HG03520 (cell line): ENCODE measurements around the gene PALMD.

Source experiments
- ATAC-seq: cut with Tn5 transposase; IDR thresholded peaks from one replicate; pipeline ENCODE4 v1.9.1; 2021; ENCODE audit warnings: mild to moderate bottlenecking, moderate library complexity; ENCODE audit not compliant: unreplicated experiment

PALMD gene

GRCh38 chr1:99682291-99682751 is 36.4 kb downstream of the PALMD start:
- no peak for ATAC-seq

- peak; percentile 87 for ATAC-seq
These were observed 39.7 kb downstream of the PALMD start for GRCh38 chr1:99685516-99686180.

- ATAC-seq = no peak
These were observed 45.3 kb downstream of the PALMD start for GRCh38 chr1:99691175-99691574.

DNA sequence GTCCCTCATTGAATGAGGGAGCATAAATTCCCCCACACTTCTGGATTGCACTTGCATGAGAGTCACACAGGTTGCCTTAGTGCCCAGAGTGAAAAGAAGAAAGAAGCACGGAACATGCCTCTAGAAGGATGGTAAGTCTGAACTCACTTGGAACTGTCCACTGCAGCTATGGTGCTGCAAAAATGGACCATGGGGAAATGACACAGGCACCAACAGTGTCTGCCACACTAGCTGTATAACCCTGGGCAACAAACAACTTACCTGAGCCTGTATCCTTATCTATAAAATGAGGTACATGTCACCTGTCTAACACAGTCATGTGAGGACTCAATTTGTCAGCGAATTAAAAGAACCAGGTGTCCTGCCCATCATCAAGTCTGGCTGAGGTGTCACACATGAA is 50.7 kb downstream of the PALMD start:
- no peak for ATAC-seq

DNA sequence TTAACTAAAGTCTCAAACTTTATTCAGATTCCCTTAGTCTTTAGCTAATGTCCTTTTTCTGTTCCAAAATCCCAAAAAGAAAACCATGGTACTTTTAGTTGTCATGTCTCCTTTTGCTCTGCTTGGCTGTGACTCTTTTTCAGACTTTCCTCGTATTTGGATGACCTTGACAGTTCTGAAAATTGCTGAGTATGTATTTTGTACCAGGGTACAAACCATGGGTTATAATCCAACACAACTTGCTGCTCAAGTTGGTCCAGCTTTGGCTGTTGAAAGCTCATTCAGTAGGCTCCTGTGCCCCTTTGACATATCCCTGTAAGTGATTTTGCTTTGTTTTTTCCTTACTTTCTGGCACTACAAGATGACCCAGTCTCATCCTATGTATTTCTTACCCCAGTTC is 51.7 kb downstream of the PALMD start:
- ATAC-seq = no peak

DNA sequence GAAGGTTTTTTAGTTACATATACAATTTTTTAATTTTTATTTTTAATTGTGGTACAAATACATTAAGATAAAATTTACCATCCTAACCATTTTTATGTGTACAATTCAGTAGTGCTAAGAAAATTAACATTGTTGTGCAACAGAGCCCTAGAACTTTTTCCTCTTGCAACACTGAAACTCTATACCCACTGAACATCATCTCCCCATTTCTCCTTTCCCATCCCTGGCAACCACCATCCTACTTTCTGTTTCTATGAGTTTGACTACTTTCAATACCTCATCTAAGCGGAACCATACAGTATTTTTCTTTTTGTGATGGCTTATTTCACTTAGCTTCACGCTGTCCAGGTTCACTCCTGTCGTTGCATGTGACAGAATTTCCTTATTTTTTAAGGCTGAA is 54.1 kb downstream of the PALMD start:
- no peak for ATAC-seq

DNA sequence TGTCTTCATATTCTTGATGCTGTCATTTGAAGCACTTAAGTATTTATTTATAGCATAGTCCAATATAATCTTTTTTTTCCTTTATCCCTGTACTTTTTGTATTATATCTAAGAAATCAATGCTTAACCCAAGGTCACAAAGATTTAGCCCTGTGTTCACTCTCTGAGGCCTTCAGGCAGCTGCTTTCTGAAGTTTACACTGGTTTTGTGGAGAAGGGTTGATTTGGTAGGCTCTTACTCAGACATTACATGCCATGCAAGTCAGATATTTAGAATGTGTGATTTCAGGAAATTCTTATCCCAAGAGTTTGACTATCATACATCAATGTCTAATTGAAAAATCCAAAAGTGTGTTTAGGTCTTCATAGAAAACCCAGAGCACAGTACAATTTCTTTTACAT is 56.3 kb downstream of the PALMD start:
- no peak for ATAC-seq

GRCh38 chr1:99704356-99704816 is 58.5 kb downstream of the PALMD start:
- ATAC-seq = no peak

- no peak for ATAC-seq
These were observed 59.5 kb downstream of the PALMD start for GRCh38 chr1:99705385-99705784.

DNA sequence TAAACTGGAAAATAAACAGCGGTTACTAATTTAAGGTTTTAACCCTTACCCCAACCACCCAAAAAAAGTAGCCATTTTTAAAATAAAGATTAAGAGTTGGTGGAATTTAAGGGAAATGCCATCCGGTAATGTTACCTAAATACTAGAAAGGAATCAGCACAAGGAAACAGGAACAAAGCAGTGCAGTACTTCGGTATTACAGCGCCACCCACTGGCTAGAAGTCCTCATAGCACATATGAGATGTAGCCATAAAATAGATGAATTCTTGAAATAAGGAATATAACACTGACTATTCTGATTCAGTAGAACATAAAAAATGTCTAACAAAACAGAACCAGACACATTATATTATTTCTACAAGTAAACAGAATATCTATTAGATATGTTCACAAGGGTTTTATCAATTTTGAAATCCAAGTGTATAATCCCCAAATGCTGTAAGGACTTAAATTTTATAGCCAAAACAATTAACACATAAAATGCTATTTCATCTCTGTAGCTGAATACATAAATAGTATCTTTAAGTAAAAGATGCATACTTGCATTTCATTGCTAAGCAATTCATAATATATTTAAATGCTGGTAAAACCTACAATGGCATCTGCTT is 61.7 kb downstream of the PALMD start:
- ATAC-seq = peak; percentile 94

DNA sequence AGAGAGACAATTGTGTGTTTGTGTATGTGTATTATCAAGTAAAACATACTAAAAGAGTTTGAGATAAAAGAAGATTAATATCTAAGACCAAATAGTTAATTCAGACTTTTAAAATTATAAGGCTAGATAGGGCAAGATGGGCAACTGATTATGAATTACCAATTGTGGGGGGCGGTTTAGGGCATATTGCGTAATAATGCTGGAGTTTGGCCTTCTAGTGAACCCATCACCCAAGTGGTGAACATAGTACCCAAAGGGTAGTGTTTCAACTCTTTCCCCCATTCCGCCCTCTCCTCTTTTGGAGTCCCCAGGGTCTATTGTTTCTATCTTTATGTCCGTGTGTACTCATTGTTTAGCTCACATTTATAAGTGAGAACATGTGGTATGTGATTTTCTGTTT is 65.1 kb downstream of the PALMD start:
- ATAC-seq = no peak

DNA sequence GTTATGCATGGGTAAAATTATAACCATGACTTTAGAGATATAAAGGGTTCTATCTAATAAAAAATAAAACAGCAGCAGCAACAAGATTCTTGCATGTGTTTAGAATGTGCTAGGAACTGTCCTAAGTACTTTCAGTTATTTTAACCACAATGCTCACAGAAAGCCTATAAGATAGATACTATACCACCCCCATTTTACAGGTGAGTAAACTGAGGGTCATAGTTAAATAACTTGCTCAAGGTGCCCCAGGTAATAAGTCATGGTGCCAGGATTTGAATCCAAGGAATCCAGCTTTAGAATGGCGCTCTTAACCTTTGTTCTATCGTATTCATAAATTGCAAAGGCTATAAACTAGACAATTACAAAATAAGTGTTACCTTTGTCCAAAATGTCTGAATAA is 67.1 kb downstream of the PALMD start:
- ATAC-seq = no peak

DNA sequence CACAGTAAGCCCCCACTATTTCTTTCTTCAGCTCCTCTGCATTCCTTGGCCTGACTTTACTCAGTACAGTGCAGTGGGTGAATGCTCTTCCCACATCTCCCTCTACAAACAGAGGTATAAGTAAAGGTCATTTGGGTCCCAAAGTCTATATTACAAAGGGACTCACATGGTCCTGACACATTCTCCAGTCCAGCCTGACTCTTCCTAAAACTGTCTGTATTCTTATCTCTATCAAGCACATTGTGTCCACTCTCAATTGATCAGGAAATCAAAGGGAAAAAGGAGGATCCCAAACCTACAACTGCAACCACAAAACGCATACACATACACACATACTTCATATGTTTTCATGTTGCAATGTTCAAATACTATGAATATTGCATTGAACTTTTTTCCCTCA is 71.1 kb downstream of the PALMD start:
- no peak for ATAC-seq

DNA sequence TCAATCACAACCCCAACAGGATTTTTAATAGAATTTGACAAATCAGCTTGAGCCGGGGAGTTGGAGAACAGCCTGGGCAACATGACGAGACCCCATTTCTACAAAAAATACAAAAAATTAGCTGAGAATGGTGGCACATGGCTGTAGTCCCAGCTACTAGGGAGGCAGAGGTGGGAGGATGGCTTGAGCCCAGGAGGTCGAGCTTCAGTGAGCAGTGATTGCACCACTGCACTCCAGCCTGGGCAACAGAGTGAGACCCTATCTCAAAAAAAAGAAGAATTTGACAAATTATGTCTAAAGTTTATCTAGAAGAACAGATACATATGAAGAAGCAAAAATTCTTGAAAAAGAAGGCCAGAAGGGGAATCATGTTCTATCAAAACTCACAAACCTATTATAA is 77.3 kb downstream of the PALMD start:
- ATAC-seq = no peak

- ATAC-seq = no peak
These were observed 80.1 kb downstream of the PALMD start for GRCh38 chr1:99725996-99726395.

GRCh38 chr1:99726407-99726806 is 80.5 kb downstream of the PALMD start:
- no peak for ATAC-seq

GRCh38 chr1:99726818-99727217 is 80.9 kb downstream of the PALMD start:
- ATAC-seq = no peak

- no peak for ATAC-seq
These were observed 81.8 kb downstream of the PALMD start for GRCh38 chr1:99727575-99728185.

GRCh38 chr1:99728494-99729235 is 82.8 kb downstream of the PALMD start:
- peak; percentile 83 for ATAC-seq

DNA sequence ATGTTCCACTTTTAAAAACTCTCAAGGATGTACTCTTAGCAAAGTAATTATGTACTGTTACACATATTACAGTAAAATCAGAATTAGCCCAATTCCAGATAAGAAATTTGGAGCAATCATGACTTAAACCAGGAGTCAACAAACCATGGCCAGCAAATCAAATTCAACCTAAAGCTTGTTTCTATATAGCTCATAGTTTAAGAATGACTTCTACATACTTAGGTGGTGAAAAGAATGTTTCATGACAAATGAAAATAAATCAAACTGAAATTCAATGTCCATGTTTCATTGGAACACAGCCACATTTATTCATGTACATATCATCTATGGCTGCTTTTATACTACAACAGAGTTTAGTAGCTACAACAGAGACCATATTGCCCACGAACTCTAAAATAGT is 85.5 kb downstream of the PALMD start:
- no peak for ATAC-seq

- ATAC-seq = no peak
These were observed 89.9 kb downstream of the PALMD start for GRCh38 chr1:99735852-99736251.

DNA sequence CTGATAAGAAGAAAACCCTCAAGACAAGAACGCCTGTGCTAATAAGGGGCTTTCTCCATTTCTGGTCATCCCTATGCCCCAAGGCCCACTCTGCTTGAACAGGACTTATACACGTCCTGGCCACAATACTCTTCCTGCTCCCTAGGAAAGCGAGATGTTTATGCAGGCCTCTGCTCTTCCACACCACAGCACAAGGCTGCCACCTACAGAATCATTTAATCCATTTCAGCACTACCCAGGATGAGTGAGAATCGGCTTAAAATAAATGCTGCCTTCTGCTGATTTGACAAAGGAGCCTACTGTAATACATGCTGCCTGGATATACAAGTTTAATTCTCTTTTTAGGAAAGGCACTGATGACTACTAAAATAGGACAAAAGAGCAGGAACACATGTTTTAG is 91.1 kb downstream of the PALMD start:
- no peak for ATAC-seq
